ENCODE measurements around the gene CST7. TPM values are rescaled to one million over a fixed set of nuclear protein-coding genes. Genes with fewer than 3 reads are reported as not detected.
"Not testable (repeated sequence)": the region's sequence is repeated elsewhere in the genome, so short reads cannot be mapped to it uniquely, and the experiment has no call there.

Gene CST7
- total and polyA plus RNA-seq, 2 experiments from 2014 or later, result not detected

GRCh38 chr20:25000268-25000801 is 51.3 kb downstream of the CST7 start:
- H3K27ac Mint-ChIP-seq, result no peak overlapping the region
- no peaks in the 10 kb centered on the region for H3K36me3 ChIP-seq (ENCODE audit: insufficient read depth)
- DNase-seq (ENCODE audit: low spot score), result no peak

GRCh38 chr20:25001323-25001722 is 52.3 kb downstream of the CST7 start:
- not testable (repeated sequence) for H2AFZ ChIP-seq; H3K27ac ChIP-seq (ENCODE audit: low read depth); H3K79me2 ChIP-seq (replicated peaks; ENCODE audit: insufficient read depth); H4K20me1 ChIP-seq (replicated peaks; ENCODE audit: insufficient read depth); H3K27me3 Mint-ChIP-seq (ENCODE audit: insufficient read depth, low read depth, poor library complexity); H3K36me3 Mint-ChIP-seq (ENCODE audit: low read depth); DNase-seq (ENCODE audit: low spot score); H3K4me3 ChIP-seq; H3K4me1 ChIP-seq (ENCODE audit: insufficient read depth); H3K4me3 Mint-ChIP-seq; H3K4me1 Mint-ChIP-seq; H3K9me3 Mint-ChIP-seq; H3K27me3 ChIP-seq (ENCODE audit: insufficient read depth); H3K36me3 ChIP-seq (ENCODE audit: insufficient read depth); ATAC-seq; H3K9me2 ChIP-seq (ENCODE audit: insufficient read depth); H3K4me2 ChIP-seq; H3K27ac Mint-ChIP-seq; H3F3A ChIP-seq (replicated peaks; ENCODE audit: low read depth)

More at GRCh38 chr20:25000268-25000801, 51.3 kb downstream of the CST7 start:
- TF ChIP-seq CREB1 (CRISPR knock-in tag; IDR thresholded peaks at IDR 0.05; ENCODE audit: low read depth), result no peak
- no peak for TF ChIP-seq REST (IDR thresholded peaks at IDR 0.05; ENCODE audit: unreplicated experiment)
- Mint-ChIP-seq H3K4me3 (no peak overlapping the region), H3K4me1 (no peaks in the 10 kb centered on the region), H3K9me3 (peaks cover 3% of the 10 kb centered on the region; the same call in 1 of the 3 replicates), H3K27me3 (ENCODE audit: insufficient read depth, low read depth, poor library complexity) (peaks cover 5% of the 10 kb centered on the region), H3K36me3 (ENCODE audit: low read depth) (no peaks in the 10 kb centered on the region)
- no peak overlapping the region for H3K4me2 ChIP-seq
- H3K4me3 ChIP-seq, result no peak overlapping the region
- H2AFZ ChIP-seq, result no peak overlapping the region
- no peaks in the 10 kb centered on the region for H3K9me2 ChIP-seq (ENCODE audit: insufficient read depth)
- H3K27me3 ChIP-seq (ENCODE audit: insufficient read depth), result no peaks in the 10 kb centered on the region
- H4K20me1 ChIP-seq (replicated peaks; ENCODE audit: insufficient read depth), result no peaks in the 10 kb centered on the region
- ATAC-seq, result no peak
- no peaks in the 10 kb centered on the region for H3F3A ChIP-seq (replicated peaks; ENCODE audit: low read depth)
- H3K27ac ChIP-seq (ENCODE audit: low read depth), result no peak overlapping the region
- H3K4me1 ChIP-seq (ENCODE audit: insufficient read depth), result no peaks in the 10 kb centered on the region; the same call in 1 of the 2 replicates
- H3K79me2 ChIP-seq (replicated peaks; ENCODE audit: insufficient read depth), result no peaks in the 10 kb centered on the region

GRCh38 chr20:25003002-25003401 is 53.9 kb downstream of the CST7 start:
- Mint-ChIP-seq H3K4me3 (no peak overlapping the region), H3K36me3 (ENCODE audit: low read depth) (no peaks in the 10 kb centered on the region), H3K4me1 (no peaks in the 10 kb centered on the region), H3K27ac (no peak overlapping the region), H3K9me3 (peaks cover 3% of the 10 kb centered on the region; the same call in 1 of the 3 replicates), H3K27me3 (ENCODE audit: insufficient read depth, low read depth, poor library complexity) (peaks cover 7% of the 10 kb centered on the region)
- Histone ChIP-seq H4K20me1 (replicated peaks; ENCODE audit: insufficient read depth) (no peaks in the 10 kb centered on the region), H3K79me2 (replicated peaks; ENCODE audit: insufficient read depth) (no peaks in the 10 kb centered on the region), H3K4me3 (no peak overlapping the region), H3K27ac (ENCODE audit: low read depth) (no peak overlapping the region), H2AFZ (no peak overlapping the region), H3K9me2 (ENCODE audit: insufficient read depth) (no peaks in the 10 kb centered on the region), H3K27me3 (ENCODE audit: insufficient read depth) (no peaks in the 10 kb centered on the region), H3K36me3 (ENCODE audit: insufficient read depth) (no peaks in the 10 kb centered on the region), H3K4me2 (no peak overlapping the region), H3F3A (replicated peaks; ENCODE audit: low read depth) (no peaks in the 10 kb centered on the region), H3K4me1 (ENCODE audit: insufficient read depth) (no peaks in the 10 kb centered on the region)
- ATAC-seq, result no peak
- no peak for TF ChIP-seq REST (IDR thresholded peaks at IDR 0.05; ENCODE audit: unreplicated experiment)
- no peak for DNase-seq (ENCODE audit: low spot score)
